Uterus (tissue), 4 donors: Measurements from ENCODE around the gene TLE3. TPM values are rescaled to one million over a fixed set of nuclear protein-coding genes. Genes with fewer than 3 reads are reported as not detected.

Experiments
- DNase-seq, 2 donors: peaks; one replicate each; pipeline ENCODE4 v3.0.0-alpha.2; 2019 to 2020
- H3K27ac ChIP-seq, 2 donors: fragments of 200-600 bp; sonication (generic); 1 replicate in 1 of 2; 2 replicates in 1 of 2; pipeline ENCODE4 v1.5.1; 2016 to 2018
- H3K27me3 ChIP-seq, 2 donors: fragments of 200-600 bp; sonication (generic); one replicate each; pipeline ENCODE4 v1.5.1; 2018 to 2019; ENCODE audit warnings: control low read depth in 1 of 2
- H3K36me3 ChIP-seq, 2 donors: fragments of 200-600 bp; sonication (generic); one replicate each; pipeline ENCODE4 v1.5.1; 2019; ENCODE audit warnings: control low read depth in 1 of 2
- H3K4me1 ChIP-seq, 2 donors: fragments of 200-600 bp; sonication (generic); one replicate each; pipeline ENCODE4 v1.5.1; 2018 to 2019; ENCODE audit warnings: control low read depth in 1 of 2
- H3K4me3 ChIP-seq, 2 donors: fragments of 200-600 bp; sonication (generic); 1 replicate in 1 of 2; 2 replicates in 1 of 2; pipeline ENCODE4 v1.5.1; 2018 to 2019; ENCODE audit warnings: mild to moderate bottlenecking in 1 of 2
- H3K9me3 ChIP-seq, 2 donors: fragments of 200-600 bp; sonication (generic); one replicate each; pipeline ENCODE4 v1.5.1; 2019; ENCODE audit warnings: control low read depth in 1 of 2
- CTCF ChIP-seq, 4 experiments: fragments of 200-600 bp in 2 of 4; fragments of 450-650 bp in 2 of 4; sonication (generic) in 2 of 4; IDR thresholded peaks; one replicate each; pipeline ENCODE4 v1.5.1; 2016 to 2019; ENCODE audit warnings: antibody characterized with exemption in 4 of 4, mild to moderate bottlenecking in 2 of 4, moderate library complexity in 1 of 4
- POLR2A ChIP-seq, 2 donors: fragments of 450-650 bp; IDR thresholded peaks; one replicate each; pipeline ENCODE4 v1.6.1; 2016; ENCODE audit warnings: antibody characterized with exemption in 2 of 2, mild to moderate bottlenecking in 1 of 2, moderate library complexity in 1 of 2
- intact Hi-C: fragments of 100-400 bp; cut with DNase I; formaldehyde crosslinking; loops from one replicate; pipeline ENCODE4 v1.15.1; 2023; ENCODE audit warnings: low total_unique reads
- total RNA-seq, 4 donors: library from RNA; depleted of rRNA in 3 of 4; stranded (reverse); fragments of >200 nt in 3 of 4; gene quantifications; one replicate each; pipeline versions ENCODE4 v1.1.0 to v1.2.4, GENCODE V29; 2014 to 2023
- donor health status: DM: yes; HTN: yes; CAD: no.

TLE3 gene
- total RNA-seq, 4 donors from 2014 or later, result 7.4 to 244 (median 49.4) TPM

DNA sequence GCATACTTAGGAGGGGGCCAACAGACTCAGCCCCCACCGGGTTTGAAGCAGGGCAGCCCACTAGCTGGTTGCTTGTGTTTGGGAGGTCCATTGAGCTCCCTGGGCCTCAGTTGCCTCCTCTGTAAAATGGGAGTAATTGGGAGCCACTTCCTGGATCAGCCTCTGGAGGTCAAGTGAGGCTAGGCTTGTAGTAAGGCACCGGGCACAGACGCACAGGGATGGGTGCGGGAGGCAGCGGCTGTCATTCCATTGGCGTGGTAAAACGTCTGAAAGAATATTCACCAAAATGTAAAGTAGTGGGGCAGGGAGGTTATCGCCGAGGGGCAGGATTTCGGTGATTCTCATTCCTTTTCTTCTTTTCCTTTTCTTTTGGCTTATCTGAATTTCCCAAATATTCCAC is 64.6 kb downstream of the TLE3 start:
- intact Hi-C loops, result no loop called here
- H3K36me3 ChIP-seq, result no peaks in the 10 kb centered on the region
- TF ChIP-seq CTCF (IDR thresholded peaks at IDR 0.05), result no peak
- TF ChIP-seq POLR2A (IDR thresholded peaks at IDR 0.05), result no peak
- DNase-seq, result no peak
- no peak overlapping the region for H3K27ac ChIP-seq
- H3K9me3 ChIP-seq, result no peaks in the 10 kb centered on the region
- peaks cover 0 to 7% of the 10 kb centered on the region in 2 donors for H3K4me1 ChIP-seq
- no peak overlapping the region for H3K4me3 ChIP-seq
- no peaks in the 10 kb centered on the region for H3K27me3 ChIP-seq

GRCh38 chr15:70032509-70032908 is 65.2 kb downstream of the TLE3 start:
- intact Hi-C loops, result no loop called here
- Histone ChIP-seq H3K4me1 (peaks cover 0 to 7% of the 10 kb centered on the region in 2 donors), H3K36me3 (no peaks in the 10 kb centered on the region), H3K4me3 (no peak overlapping the region), H3K27me3 (no peaks in the 10 kb centered on the region), H3K9me3 (no peaks in the 10 kb centered on the region), H3K27ac (no peak overlapping the region)
- TF ChIP-seq CTCF (IDR thresholded peaks at IDR 0.05), result no peak
- TF ChIP-seq POLR2A (IDR thresholded peaks at IDR 0.05), result no peak
- DNase-seq, result no peak

DNA sequence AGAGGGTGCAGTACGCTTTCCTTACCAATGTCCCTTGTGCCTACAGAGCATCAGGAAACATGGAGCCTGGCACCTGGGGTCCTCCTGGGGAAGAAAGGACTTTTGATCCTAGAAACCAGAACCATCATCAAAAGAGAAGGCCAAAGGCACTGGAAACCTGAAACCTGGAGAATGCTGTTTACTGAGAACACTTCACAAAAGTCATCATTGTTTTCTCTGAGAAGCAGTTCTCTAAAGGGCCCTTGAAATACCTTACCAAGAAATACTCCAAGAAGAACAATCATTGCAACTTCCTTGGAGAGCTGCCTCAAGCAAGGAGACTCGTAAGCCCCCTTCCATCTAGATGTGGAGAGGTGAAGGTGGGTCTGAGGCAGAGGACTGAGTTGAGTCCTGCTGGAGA is 66.0 kb downstream of the TLE3 start:
- intact Hi-C loops, result no loop called here
- DNase-seq, result no peak
- no peak for TF ChIP-seq CTCF (IDR thresholded peaks at IDR 0.05)
- TF ChIP-seq POLR2A (IDR thresholded peaks at IDR 0.05), result no peak
- H3K27me3 ChIP-seq, result no peaks in the 10 kb centered on the region
- H3K4me3 ChIP-seq, result no peak overlapping the region
- no peaks in the 10 kb centered on the region for H3K36me3 ChIP-seq
- no peak overlapping the region for H3K27ac ChIP-seq
- peaks cover 0 to 7% of the 10 kb centered on the region in 2 donors for H3K4me1 ChIP-seq
- no peaks in the 10 kb centered on the region for H3K9me3 ChIP-seq

DNA sequence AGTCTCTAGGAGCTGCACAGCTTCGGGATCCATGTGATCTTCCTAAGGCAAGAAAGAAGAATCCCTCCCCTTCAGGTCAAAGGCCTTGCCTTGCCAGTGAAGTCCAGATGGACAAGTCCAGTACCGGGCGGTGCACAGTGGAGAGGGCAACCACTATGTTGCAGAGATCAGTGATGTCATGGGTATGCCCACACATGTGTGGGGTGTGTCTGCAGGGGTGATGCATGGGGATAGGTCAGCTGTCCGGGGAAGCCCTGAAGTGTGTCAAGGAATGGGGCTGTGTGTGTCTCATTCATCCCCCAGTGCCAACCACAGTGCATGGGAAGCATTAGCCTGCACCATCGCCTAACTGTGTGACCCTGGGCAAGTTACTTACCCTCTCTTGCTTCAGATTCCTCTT is 66.5 kb downstream of the TLE3 start:
- Histone ChIP-seq H3K4me3 (no peak overlapping the region), H3K36me3 (no peaks in the 10 kb centered on the region), H3K27me3 (no peaks in the 10 kb centered on the region), H3K9me3 (no peaks in the 10 kb centered on the region), H3K4me1 (peaks cover 0 to 7% of the 10 kb centered on the region in 2 donors), H3K27ac (no peak overlapping the region)
- no peak for DNase-seq
- TF ChIP-seq CTCF (IDR thresholded peaks at IDR 0.05), result no peak
- no peak for TF ChIP-seq POLR2A (IDR thresholded peaks at IDR 0.05)
- intact Hi-C loops, result no loop called here

DNA sequence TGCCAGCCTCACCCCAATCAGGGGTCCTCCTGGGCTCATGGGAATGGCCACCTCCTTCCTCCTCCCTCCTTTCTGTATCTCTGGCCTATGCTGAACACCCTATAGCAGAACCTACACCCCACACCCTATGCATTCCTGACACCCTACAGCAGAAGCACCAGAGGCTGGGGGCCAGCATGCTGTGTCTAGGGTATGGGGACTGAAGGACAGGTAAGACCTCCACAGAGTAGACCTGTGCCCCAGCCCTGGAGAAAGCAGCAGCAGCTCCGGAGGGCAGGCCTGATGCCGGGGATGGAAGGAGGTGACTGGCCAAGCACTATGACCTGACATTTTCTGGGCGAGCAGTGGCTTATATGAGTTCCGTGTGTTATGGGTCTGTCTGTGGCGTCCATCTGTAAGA is 66.9 kb downstream of the TLE3 start:
- Histone ChIP-seq H3K36me3 (no peaks in the 10 kb centered on the region), H3K9me3 (no peaks in the 10 kb centered on the region), H3K4me1 (peaks cover 0 to 7% of the 10 kb centered on the region in 2 donors), H3K27me3 (no peaks in the 10 kb centered on the region), H3K27ac (no peak overlapping the region), H3K4me3 (no peak overlapping the region)
- TF ChIP-seq POLR2A (IDR thresholded peaks at IDR 0.05) (no peak), CTCF (IDR thresholded peaks at IDR 0.05) (no peak)
- intact Hi-C loops, result no loop called here
- DNase-seq, result no peak
